Measurements from ENCODE around the gene PARP1. TPM values are rescaled to one million over a fixed set of nuclear protein-coding genes. Genes with fewer than 3 reads are reported as not detected.

PARP1 gene
- total RNA-seq, 2 experiments from 2014 or later: 301 to 308 TPM

DNA sequence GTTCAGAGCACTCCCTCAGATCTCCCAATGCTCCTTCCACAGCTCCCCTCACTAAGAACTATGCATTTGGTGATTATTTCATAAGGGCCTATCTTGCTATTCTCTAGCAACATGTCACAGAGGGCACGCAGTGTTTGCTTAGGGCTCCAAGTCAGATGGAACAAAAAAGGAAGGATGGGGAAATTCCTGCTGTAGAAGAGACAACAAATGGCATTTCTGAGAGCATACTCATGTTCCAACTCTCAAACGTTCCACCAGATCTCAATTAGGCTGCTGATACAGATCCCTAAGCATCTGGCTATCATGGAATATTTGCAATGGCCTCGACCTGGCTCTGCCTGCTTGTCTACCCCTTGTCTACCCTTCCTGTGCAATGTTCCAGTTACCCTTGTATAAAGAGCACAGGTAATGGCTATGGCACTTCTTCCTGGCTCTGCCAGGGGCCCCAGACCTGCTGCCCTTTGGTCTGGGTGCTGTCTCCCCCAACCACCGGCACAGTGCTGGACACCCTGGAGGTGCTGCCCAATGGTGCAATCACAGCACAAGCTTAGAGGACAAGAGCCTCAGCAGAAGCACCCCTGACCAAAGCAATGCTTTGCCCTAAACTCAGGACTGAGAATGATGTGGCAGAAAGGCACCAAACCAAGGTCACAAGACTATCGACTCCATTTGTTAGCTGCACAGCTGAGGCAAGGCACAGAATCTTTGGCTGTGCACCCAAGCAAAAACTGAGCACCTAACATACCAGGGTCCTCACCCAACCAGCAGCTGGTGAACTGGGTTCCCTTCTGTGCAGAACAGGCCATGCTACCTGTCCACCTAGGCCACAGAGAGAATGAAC lies 3.6 kb downstream of the PARP1 start:
- Mint-ChIP-seq H3K9me3 (no peaks in the 10 kb centered on the region), H3K36me3 (peaks cover 49% of the 10 kb centered on the region), H3K27me3 (no peaks in the 10 kb centered on the region), H3K27ac (peak overlapping the region; percentile 23), H3K4me3 (peak overlapping the region; percentile 4), H3K4me1 (ENCODE audit: low read depth) (peaks cover 61% of the 10 kb centered on the region)
- ChIA-PET CTCF (interaction anchor here (0.7 to 2.6 kb wide), 3 partner anchors 15 to 279 kb away, joined by 4 to 8 read pairs (median 6); no protein-coding TSS in a partner anchor), POLR2A (interaction anchor here (1.5 kb wide), 1 partner anchor 341 kb away, joined by 5 read pairs; the partner anchor contains the start of gene H3-3A)
- DNase-seq: no peak
- intact Hi-C loops (cut with micrococcal nuclease): loop anchor here (10.0 kb wide), 2 partner anchors 219 to 939 kb away; partner anchors contain the start of gene ACBD3

DNA sequence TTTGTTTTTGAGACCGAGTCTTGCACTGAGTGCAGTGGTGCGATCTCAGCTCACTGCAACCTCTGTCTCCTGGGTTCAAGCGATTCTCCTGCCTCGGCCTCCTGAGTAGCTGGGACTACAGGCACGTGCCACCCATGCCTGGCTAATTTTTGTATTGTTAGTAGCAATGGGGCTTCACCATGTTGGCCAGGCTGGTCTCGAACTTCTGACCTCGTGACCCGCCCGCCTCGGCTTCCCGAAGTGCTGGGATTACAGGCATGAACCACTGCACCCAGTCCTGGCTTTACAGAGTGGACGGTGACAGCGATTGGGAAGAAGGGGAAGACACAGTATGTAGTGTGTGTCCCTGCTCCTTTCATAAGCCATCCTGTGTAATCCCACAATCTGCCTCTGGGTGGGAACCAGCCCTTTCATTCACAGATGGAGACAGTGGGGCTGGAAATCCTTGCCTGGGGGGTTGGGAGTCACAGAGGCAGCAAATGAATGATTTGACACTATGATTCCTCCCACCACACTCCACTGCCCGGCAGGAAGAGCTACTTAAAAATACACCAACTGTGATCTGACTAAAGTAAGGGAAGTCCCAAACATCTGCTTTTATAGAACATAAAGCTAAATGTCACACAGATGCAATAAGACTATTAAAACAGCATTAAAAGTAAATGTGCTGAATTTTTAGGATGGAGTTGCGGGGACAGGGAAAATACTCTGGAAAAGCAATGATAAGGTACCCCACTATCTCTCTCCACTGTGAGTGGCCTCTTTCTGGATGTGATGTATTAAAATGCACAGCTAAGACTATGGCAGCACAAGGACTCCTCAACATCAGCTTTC lies 4.5 kb downstream of the PARP1 start:
- ChIA-PET CTCF (interaction anchor here (2.6 kb wide), 1 partner anchor 278 kb away, joined by 8 read pairs; no protein-coding TSS in a partner anchor), POLR2A (no interaction called here)
- Mint-ChIP-seq H3K27me3 (no peaks in the 10 kb centered on the region), H3K4me1 (ENCODE audit: low read depth) (peaks cover 59% of the 10 kb centered on the region), H3K27ac (peak overlapping the region; percentile 23), H3K36me3 (peaks cover 53% of the 10 kb centered on the region), H3K4me3 (peak overlapping the region; percentile 4), H3K9me3 (no peaks in the 10 kb centered on the region)
- intact Hi-C loops (cut with micrococcal nuclease): loop anchor here (10.0 kb wide), 2 partner anchors 219 to 939 kb away; partner anchors contain the start of gene ACBD3
- DNase-seq: no peak

DNA sequence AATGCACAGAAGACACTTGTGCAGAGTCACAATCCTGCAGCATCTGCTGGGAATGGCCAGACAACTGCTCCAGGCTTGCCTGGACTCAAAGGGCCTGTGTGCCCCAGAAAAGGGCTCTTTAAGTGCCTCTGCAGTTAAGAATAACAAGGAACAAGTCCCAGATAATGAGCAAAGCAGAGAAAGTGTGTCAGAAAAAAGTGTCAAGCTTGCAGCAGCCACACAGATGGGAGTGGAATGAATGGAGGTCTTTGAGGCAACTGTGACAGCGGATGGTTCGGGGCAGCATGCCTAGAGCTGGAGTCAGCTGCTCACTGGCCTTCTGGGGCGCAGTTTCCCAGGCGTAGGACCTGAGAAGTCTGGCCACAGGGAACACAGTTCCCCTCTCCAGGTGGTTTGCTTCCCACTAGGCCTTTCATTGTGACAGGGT lies 5.1 kb downstream of the PARP1 start:
- no peak overlapping the region for H3K4me3 Mint-ChIP-seq
- ChIA-PET CTCF (interaction anchor here (2.6 kb wide), 1 partner anchor 277 kb away, joined by 8 read pairs; no protein-coding TSS in a partner anchor), POLR2A (no interaction called here)
- H3K9me3 Mint-ChIP-seq: no peaks in the 10 kb centered on the region
- no peak overlapping the region for H3K27ac Mint-ChIP-seq
- H3K27me3 Mint-ChIP-seq: no peaks in the 10 kb centered on the region
- intact Hi-C loops (cut with micrococcal nuclease): loop anchor here (10.0 kb wide), 2 partner anchors 218 to 938 kb away; partner anchors contain the start of gene ACBD3
- peaks cover 58% of the 10 kb centered on the region for H3K4me1 Mint-ChIP-seq (ENCODE audit: low read depth)
- DNase-seq: no peak
- H3K36me3 Mint-ChIP-seq: peaks cover 59% of the 10 kb centered on the region

DNA sequence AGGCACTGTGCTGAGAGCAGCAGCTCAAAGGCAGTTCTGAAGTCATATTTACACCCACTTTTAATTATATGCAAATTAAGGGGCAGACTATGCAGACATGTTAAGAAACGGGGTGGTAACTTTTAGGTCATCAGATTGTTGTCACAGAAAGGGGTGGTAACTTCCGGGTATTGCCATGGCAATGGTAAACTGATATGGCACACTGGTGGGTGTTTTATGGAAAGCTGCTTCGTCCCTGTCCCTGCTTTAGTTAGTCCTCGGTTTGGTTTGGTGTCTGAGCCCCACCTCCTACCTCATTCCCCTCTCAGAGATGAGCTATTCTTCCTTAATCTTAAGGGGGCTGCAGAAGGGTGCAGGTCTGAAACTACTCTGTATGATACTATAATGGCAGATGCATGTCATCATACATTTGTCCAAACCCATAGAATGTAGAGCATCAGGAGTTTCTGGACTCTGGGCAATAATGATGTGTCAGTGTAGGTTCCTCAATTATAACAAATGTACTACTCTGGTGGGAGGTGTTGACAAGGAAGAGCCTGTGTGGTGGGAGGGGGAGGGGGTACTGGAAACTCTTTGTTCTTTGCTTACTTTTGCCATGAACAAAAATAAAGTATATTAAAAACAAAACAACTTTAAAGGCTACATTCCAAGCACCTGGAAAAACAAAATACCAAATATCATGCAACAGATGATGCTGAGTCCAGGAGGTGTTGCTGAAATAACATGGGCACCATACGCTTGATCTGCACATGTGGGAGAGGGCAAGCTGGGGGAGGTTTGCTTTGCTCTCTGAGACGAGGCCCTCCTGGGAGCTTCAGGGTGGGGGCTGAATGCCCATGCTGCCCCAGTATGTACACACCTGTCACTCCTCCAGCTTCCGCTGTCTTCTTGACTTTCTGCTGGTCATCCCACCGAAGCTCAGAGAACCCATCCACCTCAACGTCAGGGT lies 6.3 kb downstream of the PARP1 start:
- Mint-ChIP-seq H3K27me3 (no peaks in the 10 kb centered on the region), H3K4me3 (no peak overlapping the region), H3K36me3 (peaks cover 65% of the 10 kb centered on the region), H3K4me1 (ENCODE audit: low read depth) (peaks cover 64% of the 10 kb centered on the region), H3K27ac (no peak overlapping the region), H3K9me3 (no peaks in the 10 kb centered on the region)
- intact Hi-C loops (cut with micrococcal nuclease): loop anchor here (10.0 kb wide), 2 partner anchors 217 to 937 kb away; partner anchors contain the start of gene ACBD3
- DNase-seq: no peak
- ChIA-PET CTCF (no interaction called here), POLR2A (no interaction called here)

DNA sequence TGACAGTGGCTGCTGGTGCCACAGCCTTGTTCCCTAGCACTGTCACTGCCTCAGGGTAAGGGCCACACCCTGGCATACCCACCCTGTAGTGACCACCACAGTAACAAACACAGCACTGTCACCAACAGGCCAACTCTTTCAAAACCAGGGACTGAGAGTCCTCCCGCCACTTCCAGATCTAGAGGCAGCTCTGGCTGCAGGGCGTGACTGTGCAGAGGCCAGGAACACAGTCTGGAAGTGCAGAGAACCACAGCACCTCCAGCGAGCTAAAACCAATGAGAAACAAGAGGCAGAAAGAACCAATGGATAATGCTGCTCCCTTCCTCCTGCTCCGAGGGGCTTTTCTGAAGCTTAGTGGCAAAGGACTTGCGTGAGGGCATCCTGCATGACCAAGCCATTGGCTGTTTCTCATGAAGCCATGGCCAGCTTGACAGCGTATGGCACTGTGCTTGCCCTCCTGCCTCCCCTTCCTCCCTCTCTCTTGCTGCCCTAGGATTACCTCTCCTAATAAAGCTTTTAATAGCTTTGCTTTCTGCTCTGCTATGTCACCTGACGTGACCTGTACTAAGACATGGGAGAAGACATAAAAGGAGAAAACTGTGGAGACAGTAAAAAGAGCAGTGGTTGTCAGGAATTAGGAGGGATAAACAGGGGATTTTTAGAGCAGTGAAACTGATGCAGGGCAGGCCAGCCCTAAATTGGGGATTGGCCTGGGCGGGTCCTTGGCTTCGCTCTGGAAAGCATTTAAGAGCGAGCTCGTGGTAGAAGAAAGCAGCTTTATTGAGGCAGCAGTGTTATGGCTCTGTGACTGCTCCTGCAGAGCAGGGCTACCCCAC lies 7.2 kb downstream of the PARP1 start:
- Mint-ChIP-seq H3K9me3 (no peaks in the 10 kb centered on the region), H3K27me3 (no peaks in the 10 kb centered on the region), H3K36me3 (peaks cover 63% of the 10 kb centered on the region), H3K4me1 (ENCODE audit: low read depth) (peaks cover 59% of the 10 kb centered on the region), H3K27ac (no peak overlapping the region), H3K4me3 (no peak overlapping the region)
- ChIA-PET POLR2A (no interaction called here), CTCF (no interaction called here)
- DNase-seq: no peak
- intact Hi-C loops (cut with micrococcal nuclease): loop anchor here (10.0 kb wide), 2 partner anchors 216 to 936 kb away; partner anchors contain the start of gene ACBD3

DNA sequence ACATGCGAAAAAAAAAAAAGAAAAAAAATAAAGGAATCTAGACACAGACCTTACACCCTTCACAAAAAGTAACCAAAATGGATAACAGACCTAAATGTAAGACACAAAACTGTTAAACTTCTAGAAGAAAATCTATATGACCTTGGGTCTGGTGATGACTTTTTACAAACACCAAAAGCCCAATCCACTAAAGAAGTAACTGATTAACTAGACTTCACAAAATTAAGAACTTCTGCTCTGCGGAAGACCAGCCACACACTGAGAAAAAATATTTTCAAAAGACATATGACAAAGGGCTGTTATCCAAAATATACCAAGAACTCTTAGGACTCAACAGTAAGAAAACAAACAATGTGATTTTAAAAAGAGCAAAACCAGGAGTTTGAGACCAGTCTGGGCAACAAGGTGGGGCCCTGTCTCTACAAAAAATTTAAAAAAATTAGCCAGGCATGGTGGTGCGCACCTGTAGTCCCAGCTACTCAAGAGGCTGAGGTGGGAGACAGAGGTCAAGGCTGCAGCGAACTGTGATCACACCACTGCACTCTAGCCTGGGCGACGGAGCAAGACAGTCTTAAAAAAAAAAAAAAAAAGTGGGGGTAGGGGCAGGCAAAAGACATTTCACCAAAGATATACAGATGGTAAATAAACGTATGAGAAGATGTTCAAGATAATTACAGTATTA lies 9.8 kb downstream of the PARP1 start:
- ChIA-PET POLR2A (no interaction called here), CTCF (interaction anchor here (2.5 kb wide), 1 partner anchor 9 kb away, joined by 11 read pairs; the partner anchor contains the start of gene PARP1)
- H3K27me3 Mint-ChIP-seq: no peaks in the 10 kb centered on the region
- H3K9me3 Mint-ChIP-seq: no peaks in the 10 kb centered on the region
- DNase-seq: no peak
- peaks cover 46% of the 10 kb centered on the region for H3K4me1 Mint-ChIP-seq (ENCODE audit: low read depth)
- intact Hi-C loops (cut with micrococcal nuclease): no loop called here
- no peak overlapping the region for H3K4me3 Mint-ChIP-seq
- no peak overlapping the region for H3K27ac Mint-ChIP-seq
- peaks cover 72% of the 10 kb centered on the region for H3K36me3 Mint-ChIP-seq

DNA sequence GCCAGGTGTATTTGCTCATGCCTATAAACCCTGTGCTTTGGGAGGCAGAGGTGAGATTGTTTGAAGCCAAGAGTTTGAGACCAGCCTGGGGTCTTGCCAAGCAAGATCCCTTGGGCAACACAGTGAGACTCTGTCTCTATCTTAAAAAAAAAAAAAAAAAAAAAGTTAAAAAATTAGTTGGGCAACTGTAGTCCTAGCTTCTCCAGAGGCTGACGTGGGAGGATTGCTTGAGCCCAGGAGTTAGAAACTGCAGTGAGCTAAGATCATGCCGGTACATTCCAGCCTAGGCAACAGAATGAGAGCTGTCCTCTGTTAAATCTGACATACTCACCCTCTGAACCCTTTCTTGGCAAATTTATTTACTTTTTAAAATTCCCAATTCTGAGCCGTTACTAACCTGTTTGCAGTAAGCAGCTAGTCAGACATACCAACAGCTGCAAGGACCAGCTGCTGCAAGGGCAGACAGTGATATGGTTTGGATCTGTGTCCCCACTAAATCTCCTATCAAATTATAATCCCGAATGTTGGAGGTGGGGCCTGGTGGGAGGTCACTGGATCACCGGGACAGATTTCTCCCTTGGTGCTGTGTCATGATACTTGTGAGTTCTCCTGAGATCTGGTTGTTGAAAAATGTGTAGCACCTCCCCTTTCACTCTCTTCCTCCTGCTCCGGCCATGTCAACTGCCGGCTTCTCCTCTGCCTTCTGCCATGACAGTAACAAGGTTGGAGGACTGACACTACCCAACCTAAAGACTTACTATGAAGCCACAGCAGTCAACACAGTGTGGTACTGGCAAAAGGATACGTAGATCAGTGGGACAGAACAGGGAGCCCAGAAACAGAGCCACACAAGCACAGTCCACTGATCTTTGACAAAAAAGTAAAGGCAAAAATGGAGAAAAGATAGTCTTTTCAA lies 10.6 kb downstream of the PARP1 start:
- ChIA-PET CTCF (interaction anchor here (2.5 kb wide), 1 partner anchor 10 kb away, joined by 11 read pairs; the partner anchor contains the start of gene PARP1), POLR2A (interaction anchor here (0.6 kb wide), 1 partner anchor 606 kb away, joined by 4 read pairs; no protein-coding TSS in a partner anchor)
- no peaks in the 10 kb centered on the region for H3K9me3 Mint-ChIP-seq
- H3K36me3 Mint-ChIP-seq: peaks cover 69% of the 10 kb centered on the region
- intact Hi-C loops (cut with micrococcal nuclease): no loop called here
- H3K27me3 Mint-ChIP-seq: no peaks in the 10 kb centered on the region
- no peak overlapping the region for H3K27ac Mint-ChIP-seq
- no peak for DNase-seq
- no peak overlapping the region for H3K4me3 Mint-ChIP-seq
- peaks cover 41% of the 10 kb centered on the region for H3K4me1 Mint-ChIP-seq (ENCODE audit: low read depth)

DNA sequence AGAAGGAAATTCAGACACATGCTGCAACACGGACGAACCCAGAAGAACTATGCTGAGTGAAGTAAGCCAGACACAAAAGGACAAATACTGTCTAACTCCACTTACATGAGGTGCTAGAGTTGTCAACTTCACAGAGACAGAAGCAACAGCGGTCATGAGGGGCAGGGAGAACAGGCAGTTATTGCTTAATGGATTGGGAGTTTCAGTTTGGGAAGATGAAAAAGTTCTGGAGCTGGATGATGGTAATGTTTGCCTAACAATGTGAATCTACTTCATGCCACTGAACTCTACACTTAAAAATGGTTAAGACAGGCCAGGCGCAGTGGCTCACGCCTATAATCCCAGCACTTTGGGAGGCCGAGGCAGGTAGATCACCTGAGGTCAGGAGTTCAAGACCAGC lies 12.1 kb downstream of the PARP1 start:
- Mint-ChIP-seq H3K27ac (no peak overlapping the region), H3K4me3 (no peak overlapping the region), H3K9me3 (no peaks in the 10 kb centered on the region), H3K4me1 (ENCODE audit: low read depth) (peaks cover 28% of the 10 kb centered on the region), H3K36me3 (peaks cover 68% of the 10 kb centered on the region), H3K27me3 (no peaks in the 10 kb centered on the region)
- CTCF ChIA-PET: no interaction called here
- DNase-seq: no peak
- POLR2A ChIA-PET: interaction anchor here (1.0 kb wide), 1 partner anchor 12 kb away, joined by 3 read pairs; the partner anchor contains the start of gene PARP1
- intact Hi-C loops (cut with micrococcal nuclease): no loop called here

DNA sequence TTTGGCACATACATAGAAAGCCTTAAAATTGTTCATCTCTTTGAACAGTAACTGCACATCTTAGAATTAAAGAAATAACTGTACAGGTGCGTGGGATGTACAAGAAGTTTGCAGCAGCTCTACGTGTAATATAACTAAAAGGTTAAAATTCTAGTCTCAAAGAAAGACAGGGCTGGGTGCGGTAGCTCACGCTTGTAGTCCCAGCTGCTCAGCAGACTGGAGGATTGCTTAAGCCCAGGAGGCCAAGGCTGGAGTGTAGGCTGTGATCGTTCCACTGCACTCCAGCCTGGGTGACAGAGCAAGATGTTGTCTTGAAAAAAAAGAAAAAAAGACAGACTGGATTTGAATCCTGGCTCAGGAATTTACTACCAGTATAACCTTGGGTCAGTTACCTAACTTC lies 13.4 kb downstream of the PARP1 start:
- POLR2A ChIA-PET: no interaction called here
- Mint-ChIP-seq H3K4me1 (ENCODE audit: low read depth) (peaks cover 24% of the 10 kb centered on the region), H3K27ac (no peak overlapping the region), H3K27me3 (no peaks in the 10 kb centered on the region), H3K9me3 (no peaks in the 10 kb centered on the region), H3K4me3 (no peak overlapping the region), H3K36me3 (peaks cover 60% of the 10 kb centered on the region)
- intact Hi-C loops (cut with micrococcal nuclease): no loop called here
- CTCF ChIA-PET: no interaction called here
- DNase-seq: no peak

All from activated CD4-positive, alpha-beta memory T cell treated with anti-CD3 and anti-CD28 coated beads for 36 hours (primary cell).